Liver (tissue), 9 donors: ENCODE data around the gene STXBP4. TPM values are rescaled to one million over a fixed set of nuclear protein-coding genes. Genes with fewer than 3 reads are reported as not detected.

Experiments used
- DNase-seq: peaks from one replicate; pipeline ENCODE4 v3.0.0-alpha.2; 2017; ENCODE audit warnings: low spot score
- H3K27ac ChIP-seq, 2 donors: one replicate each; pipeline ENCODE4 v1.7.0; 2013; ENCODE audit warnings: inconsistent platforms in 2 of 2, low read length in 2 of 2, control low read depth in 1 of 2, low read depth in 1 of 2, mild to moderate bottlenecking in 1 of 2
- H3K27me3 ChIP-seq, 4 donors: one replicate each; pipeline versions ENCODE4 v1.6.1 to v1.7.0; 2013; ENCODE audit warnings: low read length in 3 of 4, inconsistent platforms in 1 of 4, mild to moderate bottlenecking in 1 of 4, moderate library complexity in 1 of 4; ENCODE audit not compliant: control insufficient read depth in 4 of 4, insufficient read depth in 4 of 4
- H3K36me3 ChIP-seq, 4 donors: one replicate each; pipeline versions ENCODE4 v1.6.1 to v1.7.0; 2013; ENCODE audit warnings: low read length in 3 of 4, mild to moderate bottlenecking in 3 of 4, low read depth in 1 of 4, moderate library complexity in 1 of 4; ENCODE audit not compliant: control insufficient read depth in 4 of 4, insufficient read depth in 3 of 4
- H3K4me1 ChIP-seq, 4 donors: one replicate each; pipeline versions ENCODE4 v1.6.1 to v1.7.0; 2013; ENCODE audit warnings: low read length in 3 of 4, mild to moderate bottlenecking in 3 of 4, moderate library complexity in 1 of 4; ENCODE audit not compliant: control insufficient read depth in 4 of 4, insufficient read depth in 4 of 4
- H3K4me3 ChIP-seq, 3 donors: one replicate each; pipeline versions ENCODE4 v1.6.1 to v1.7.0; 2013; ENCODE audit warnings: low read length in 3 of 3, control low read depth in 1 of 3, low read depth in 1 of 3, mild to moderate bottlenecking in 1 of 3
- H3K9ac ChIP-seq, 2 donors: one replicate each; pipeline ENCODE4 v1.7.0; 2013; ENCODE audit warnings: low read length in 2 of 2, mild to moderate bottlenecking in 2 of 2, moderate library complexity in 2 of 2, control low read depth in 1 of 2, low read depth in 1 of 2
- H3K9me3 ChIP-seq, 4 donors: one replicate each; pipeline versions ENCODE4 v1.6.1 to v1.7.0; 2013; ENCODE audit warnings: low read length in 3 of 4; ENCODE audit not compliant: control insufficient read depth in 4 of 4
- EGR1 ChIP-seq, 2 donors: IDR thresholded peaks; 2 replicates each; pipeline ENCODE4 v1.6.1; 2016 to 2018; ENCODE audit warnings: antibody characterized with exemption in 2 of 2, low read depth in 2 of 2
- FOXA1 ChIP-seq: IDR thresholded peaks from 2 replicates; pipeline ENCODE4 v1.6.1; 2016; ENCODE audit warnings: antibody characterized with exemption
- FOXA2 ChIP-seq: IDR thresholded peaks from 2 replicates; pipeline ENCODE4 v1.6.1; 2016; ENCODE audit warnings: antibody characterized with exemption
- GABPA ChIP-seq, 2 donors: IDR thresholded peaks in 1 of 2; conservative IDR thresholded peaks in 1 of 2; 2 replicates each; pipeline ENCODE4 v1.6.1; 2016; ENCODE audit warnings: antibody characterized with exemption in 2 of 2, mild to moderate bottlenecking in 1 of 2, moderate library complexity in 1 of 2
- HNF4A ChIP-seq, 2 donors: conservative IDR thresholded peaks; 2 replicates each; pipeline ENCODE4 v1.6.1; 2016; ENCODE audit warnings: antibody characterized with exemption in 2 of 2, mild to moderate bottlenecking in 2 of 2
- HNF4G ChIP-seq: IDR thresholded peaks from 2 replicates; pipeline ENCODE4 v1.6.1; 2016; ENCODE audit warnings: antibody characterized with exemption
- JUND ChIP-seq, 2 donors: IDR thresholded peaks; 2 replicates each; pipeline ENCODE4 v1.6.1; 2016; ENCODE audit warnings: antibody characterized with exemption in 2 of 2
- NR2F2 ChIP-seq: IDR thresholded peaks from 2 replicates; pipeline ENCODE4 v1.6.1; 2016; ENCODE audit warnings: antibody characterized with exemption
- RAD21 ChIP-seq, 2 donors: IDR thresholded peaks; 2 replicates each; pipeline ENCODE4 v1.6.1; 2016; ENCODE audit warnings: antibody characterized with exemption in 2 of 2, mild to moderate bottlenecking in 2 of 2
- RXRA ChIP-seq, 2 donors: IDR thresholded peaks; 2 replicates each; pipeline ENCODE4 v1.6.1; 2017 to 2018; ENCODE audit warnings: antibody characterized with exemption in 2 of 2, mild to moderate bottlenecking in 1 of 2
- SP1 ChIP-seq: IDR thresholded peaks from 2 replicates; pipeline ENCODE4 v1.6.1; 2018; ENCODE audit warnings: antibody characterized with exemption, mild to moderate bottlenecking
- TAF1 ChIP-seq: conservative IDR thresholded peaks from 2 replicates; pipeline ENCODE4 v1.6.1; 2016; ENCODE audit warnings: antibody characterized with exemption, mild to moderate bottlenecking
- YY1 ChIP-seq: IDR thresholded peaks from 2 replicates; pipeline ENCODE4 v1.6.1; 2016; ENCODE audit warnings: antibody characterized with exemption, mild to moderate bottlenecking
- WGBS: extraction: QIAGEN DNeasy Blood & Tissue Kit; methylation state at CpG from one replicate; pipeline ENCODE4 v1.1.7; 2013; 5-methylcytosine and 5-hydroxymethylcytosine counted together
- polyA plus RNA-seq, 2 donors: library from polyadenylated mRNA; stranded (reverse) in 1 of 2; unstranded in 1 of 2; fragments of 200-250 nt in 1 of 2; fragments of >200 nt in 1 of 2; fragmentation: Nextera tagmentation in 1 of 2; extraction: Ambion mirVana in 1 of 2; gene quantifications; one replicate each; pipeline versions ENCODE4 v1.2.1 to v1.2.3, GENCODE V29; 2013 to 2015
- total RNA-seq, 2 donors: library from RNA; depleted of rRNA; stranded (reverse); fragments of >200 nt; gene quantifications; one replicate each; pipeline ENCODE4 v1.2.3, GENCODE V29; 2014
- TF ChIP-seq, protein P1 (sequence below): IDR thresholded peaks from 2 replicates; pipeline ENCODE4 v1.6.1; 2016; ENCODE audit warnings: antibody characterized with exemption
- TF ChIP-seq, protein P2 (sequence below): fragments of 150-350 bp; IDR thresholded peaks from 2 replicates; pipeline ENCODE4 v1.5.1; 2017; ENCODE audit warnings: improper control_type of control experiment, low read depth, low read length; ENCODE audit not compliant: missing input control
- TF ChIP-seq, protein P3 (sequence below): IDR thresholded peaks from 2 replicates; pipeline ENCODE4 v1.6.1; 2016; ENCODE audit warnings: antibody characterized with exemption
- TF ChIP-seq, protein P4 (sequence below): IDR thresholded peaks from 2 replicates; pipeline ENCODE4 v1.6.1; 2016; ENCODE audit warnings: antibody characterized with exemption, mild to moderate bottlenecking
- TF ChIP-seq, protein P5 (sequence below): IDR thresholded peaks from 2 replicates; pipeline ENCODE4 v1.6.1; 2016; ENCODE audit warnings: antibody characterized with exemption
- donor health status: healthy.
- donor health status: healthy.
- donor health status: healthy.
- donor health status: healthy.
- donor health status: healthy.

Gene STXBP4
- total and polyA plus RNA-seq, 4 donors = 1.5 to 12.6 (median 3.5) TPM

DNA sequence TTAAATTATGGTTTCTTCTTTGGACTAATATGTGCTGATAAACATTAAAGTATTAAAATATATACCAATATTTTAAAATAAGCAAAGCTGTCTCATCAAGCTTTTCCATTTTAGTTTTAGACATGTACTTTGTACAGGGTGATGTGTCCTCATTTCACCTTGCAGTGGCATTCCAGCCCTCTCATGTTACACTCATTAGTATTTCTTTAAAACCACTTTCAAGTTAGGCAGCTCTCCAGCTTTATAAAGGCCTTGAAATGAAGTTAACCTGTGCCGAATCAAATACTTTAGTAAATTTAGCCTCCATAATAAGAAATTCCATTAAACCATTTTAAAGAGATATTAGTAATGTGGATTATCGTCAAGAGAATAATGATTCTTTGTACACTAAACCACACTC lies 188.6 kb downstream of the STXBP4 start:
- Histone ChIP-seq H3K9me3 (no peaks in the 10 kb centered on the region), H3K4me3 (no peak overlapping the region), H3K27ac (no peak overlapping the region), H3K4me1 (peaks cover 0 to 32% (median 27%) of the 10 kb centered on the region in 4 donors), H3K9ac (no peak overlapping the region), H3K36me3 (no peaks in the 10 kb centered on the region), H3K27me3 (no peaks in the 10 kb centered on the region)
- no peak for DNase-seq
- TF ChIP-seq HNF4G (no peak), FOXA2 (no peak), FOXA1 (no peak), RXRA (IDR thresholded peaks at IDR 0.05) (peak; percentile 67 to 69), TAF1 (no peak), HNF4A (conservative IDR thresholded peaks at IDR 0.05) (peak; percentile 51 to 57), RAD21 (IDR thresholded peaks at IDR 0.05) (no peak), SP1 (no peak)
- WGBS = 53% methylated on average over 2 of the region's 2 CpGs

DNA sequence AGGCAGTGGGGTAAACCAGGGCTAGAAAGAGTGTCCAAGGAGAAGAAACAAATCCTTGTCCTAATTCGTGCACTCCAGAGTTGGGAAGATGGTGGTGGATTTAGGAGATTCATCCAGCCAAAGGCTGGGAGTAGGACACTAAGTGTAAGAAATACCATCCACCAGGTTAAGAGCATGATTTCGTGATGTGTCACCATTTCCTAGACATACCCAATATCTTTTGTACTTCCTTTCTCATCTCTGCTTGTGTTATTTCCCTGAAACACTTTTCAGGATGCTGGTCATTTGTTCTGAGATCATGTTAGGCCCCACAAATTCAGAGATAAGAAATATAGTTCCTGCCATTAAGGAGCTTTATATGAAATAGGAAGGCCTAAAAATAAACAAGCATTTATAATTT lies 189.9 kb downstream of the STXBP4 start:
- Histone ChIP-seq H3K27me3 (no peaks in the 10 kb centered on the region), H3K27ac (no peak overlapping the region), H3K9me3 (no peaks in the 10 kb centered on the region), H3K4me1 (peaks cover 0 to 32% (median 27%) of the 10 kb centered on the region in 4 donors), H3K4me3 (no peak overlapping the region), H3K9ac (no peak overlapping the region), H3K36me3 (no peaks in the 10 kb centered on the region)
- no peak for DNase-seq
- 53% methylated on average over 2 of the region's 2 CpGs for WGBS
- TF ChIP-seq JUND (IDR thresholded peaks at IDR 0.05) (no peak), YY1 (no peak), FOXA1 (no peak), GABPA (IDR thresholded peaks at IDR 0.05 in 1 of 2, conservative IDR thresholded peaks at IDR 0.05 in 1 of 2) (no peak), NR2F2 (no peak), HNF4G (no peak), SP1 (no peak), FOXA2 (no peak), EGR1 (IDR thresholded peaks at IDR 0.05; ENCODE audit: low read depth in 2 of 2) (no peak), TAF1 (no peak), HNF4A (conservative IDR thresholded peaks at IDR 0.05) (no peak), RAD21 (IDR thresholded peaks at IDR 0.05) (no peak)
- TF ChIP-seq, protein P1, sequence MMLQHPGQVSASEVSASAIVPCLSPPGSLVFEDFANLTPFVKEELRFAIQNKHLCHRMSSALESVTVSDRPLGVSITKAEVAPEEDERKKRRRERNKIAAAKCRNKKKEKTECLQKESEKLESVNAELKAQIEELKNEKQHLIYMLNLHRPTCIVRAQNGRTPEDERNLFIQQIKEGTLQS = no peak
- TF ChIP-seq, protein P2, sequence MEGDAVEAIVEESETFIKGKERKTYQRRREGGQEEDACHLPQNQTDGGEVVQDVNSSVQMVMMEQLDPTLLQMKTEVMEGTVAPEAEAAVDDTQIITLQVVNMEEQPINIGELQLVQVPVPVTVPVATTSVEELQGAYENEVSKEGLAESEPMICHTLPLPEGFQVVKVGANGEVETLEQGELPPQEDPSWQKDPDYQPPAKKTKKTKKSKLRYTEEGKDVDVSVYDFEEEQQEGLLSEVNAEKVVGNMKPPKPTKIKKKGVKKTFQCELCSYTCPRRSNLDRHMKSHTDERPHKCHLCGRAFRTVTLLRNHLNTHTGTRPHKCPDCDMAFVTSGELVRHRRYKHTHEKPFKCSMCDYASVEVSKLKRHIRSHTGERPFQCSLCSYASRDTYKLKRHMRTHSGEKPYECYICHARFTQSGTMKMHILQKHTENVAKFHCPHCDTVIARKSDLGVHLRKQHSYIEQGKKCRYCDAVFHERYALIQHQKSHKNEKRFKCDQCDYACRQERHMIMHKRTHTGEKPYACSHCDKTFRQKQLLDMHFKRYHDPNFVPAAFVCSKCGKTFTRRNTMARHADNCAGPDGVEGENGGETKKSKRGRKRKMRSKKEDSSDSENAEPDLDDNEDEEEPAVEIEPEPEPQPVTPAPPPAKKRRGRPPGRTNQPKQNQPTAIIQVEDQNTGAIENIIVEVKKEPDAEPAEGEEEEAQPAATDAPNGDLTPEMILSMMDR = no peak
- TF ChIP-seq, protein P3, sequence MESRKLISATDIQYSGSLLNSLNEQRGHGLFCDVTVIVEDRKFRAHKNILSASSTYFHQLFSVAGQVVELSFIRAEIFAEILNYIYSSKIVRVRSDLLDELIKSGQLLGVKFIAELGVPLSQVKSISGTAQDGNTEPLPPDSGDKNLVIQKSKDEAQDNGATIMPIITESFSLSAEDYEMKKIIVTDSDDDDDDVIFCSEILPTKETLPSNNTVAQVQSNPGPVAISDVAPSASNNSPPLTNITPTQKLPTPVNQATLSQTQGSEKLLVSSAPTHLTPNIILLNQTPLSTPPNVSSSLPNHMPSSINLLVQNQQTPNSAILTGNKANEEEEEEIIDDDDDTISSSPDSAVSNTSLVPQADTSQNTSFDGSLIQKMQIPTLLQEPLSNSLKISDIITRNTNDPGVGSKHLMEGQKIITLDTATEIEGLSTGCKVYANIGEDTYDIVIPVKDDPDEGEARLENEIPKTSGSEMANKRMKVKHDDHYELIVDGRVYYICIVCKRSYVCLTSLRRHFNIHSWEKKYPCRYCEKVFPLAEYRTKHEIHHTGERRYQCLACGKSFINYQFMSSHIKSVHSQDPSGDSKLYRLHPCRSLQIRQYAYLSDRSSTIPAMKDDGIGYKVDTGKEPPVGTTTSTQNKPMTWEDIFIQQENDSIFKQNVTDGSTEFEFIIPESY = no peak
- TF ChIP-seq, protein P4, sequence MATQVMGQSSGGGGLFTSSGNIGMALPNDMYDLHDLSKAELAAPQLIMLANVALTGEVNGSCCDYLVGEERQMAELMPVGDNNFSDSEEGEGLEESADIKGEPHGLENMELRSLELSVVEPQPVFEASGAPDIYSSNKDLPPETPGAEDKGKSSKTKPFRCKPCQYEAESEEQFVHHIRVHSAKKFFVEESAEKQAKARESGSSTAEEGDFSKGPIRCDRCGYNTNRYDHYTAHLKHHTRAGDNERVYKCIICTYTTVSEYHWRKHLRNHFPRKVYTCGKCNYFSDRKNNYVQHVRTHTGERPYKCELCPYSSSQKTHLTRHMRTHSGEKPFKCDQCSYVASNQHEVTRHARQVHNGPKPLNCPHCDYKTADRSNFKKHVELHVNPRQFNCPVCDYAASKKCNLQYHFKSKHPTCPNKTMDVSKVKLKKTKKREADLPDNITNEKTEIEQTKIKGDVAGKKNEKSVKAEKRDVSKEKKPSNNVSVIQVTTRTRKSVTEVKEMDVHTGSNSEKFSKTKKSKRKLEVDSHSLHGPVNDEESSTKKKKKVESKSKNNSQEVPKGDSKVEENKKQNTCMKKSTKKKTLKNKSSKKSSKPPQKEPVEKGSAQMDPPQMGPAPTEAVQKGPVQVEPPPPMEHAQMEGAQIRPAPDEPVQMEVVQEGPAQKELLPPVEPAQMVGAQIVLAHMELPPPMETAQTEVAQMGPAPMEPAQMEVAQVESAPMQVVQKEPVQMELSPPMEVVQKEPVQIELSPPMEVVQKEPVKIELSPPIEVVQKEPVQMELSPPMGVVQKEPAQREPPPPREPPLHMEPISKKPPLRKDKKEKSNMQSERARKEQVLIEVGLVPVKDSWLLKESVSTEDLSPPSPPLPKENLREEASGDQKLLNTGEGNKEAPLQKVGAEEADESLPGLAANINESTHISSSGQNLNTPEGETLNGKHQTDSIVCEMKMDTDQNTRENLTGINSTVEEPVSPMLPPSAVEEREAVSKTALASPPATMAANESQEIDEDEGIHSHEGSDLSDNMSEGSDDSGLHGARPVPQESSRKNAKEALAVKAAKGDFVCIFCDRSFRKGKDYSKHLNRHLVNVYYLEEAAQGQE = no peak
- TF ChIP-seq, protein P5, sequence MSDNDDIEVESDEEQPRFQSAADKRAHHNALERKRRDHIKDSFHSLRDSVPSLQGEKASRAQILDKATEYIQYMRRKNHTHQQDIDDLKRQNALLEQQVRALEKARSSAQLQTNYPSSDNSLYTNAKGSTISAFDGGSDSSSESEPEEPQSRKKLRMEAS = no peak
